Endothelial cell (in vitro differentiated cells): ENCODE measurements around the gene SYVN1. TPM values are rescaled to one million over a fixed set of nuclear protein-coding genes. Genes with fewer than 3 reads are reported as not detected.
A peak's percentile ranks its signal among the peaks of the same experiment; 100 is the strongest.

ENCODE experiments used
- DNase-seq: peaks from one replicate; pipeline ENCODE4 v3.0.0; 2021; ENCODE audit warnings: low spot score
- H3K27ac Mint-ChIP-seq: one replicate; pipeline ENCODE4 v1.8.0; 2021; ENCODE audit warnings: mixed read lengths, inconsistent platforms; ENCODE audit not compliant: unreplicated experiment
- H3K27me3 Mint-ChIP-seq: one replicate; pipeline ENCODE4 v1.8.0; 2021; ENCODE audit warnings: mild to moderate bottlenecking, moderate library complexity, mixed read lengths, inconsistent platforms; ENCODE audit not compliant: unreplicated experiment
- H3K36me3 Mint-ChIP-seq: one replicate; pipeline ENCODE4 v1.8.0; 2021; ENCODE audit warnings: mild to moderate bottlenecking, low read depth, mixed read lengths, inconsistent platforms; ENCODE audit not compliant: unreplicated experiment
- H3K4me1 Mint-ChIP-seq: one replicate; pipeline ENCODE4 v1.8.0; 2021; ENCODE audit warnings: mild to moderate bottlenecking, mixed read lengths, inconsistent platforms; ENCODE audit not compliant: unreplicated experiment
- H3K4me3 Mint-ChIP-seq: one replicate; pipeline ENCODE4 v1.8.0; 2021; ENCODE audit warnings: mild to moderate bottlenecking, mixed read lengths, inconsistent platforms; ENCODE audit not compliant: unreplicated experiment
- H3K9me3 Mint-ChIP-seq: one replicate; pipeline ENCODE4 v1.8.0; 2021; ENCODE audit warnings: mixed read lengths, inconsistent platforms; ENCODE audit not compliant: unreplicated experiment
- CTCF ChIP-seq: fragments of 200-600 bp; sonication (generic); IDR thresholded peaks from one replicate; pipeline ENCODE4 v1.5.0; 2021; ENCODE audit warnings: antibody characterized with exemption; ENCODE audit not compliant: unreplicated experiment
- total RNA-seq: library from RNA; stranded (reverse); fragmentation: NEBNext Ultra II Directional; extraction: Animal tissue kit (Norgen Biotek cat#: 25700); gene quantifications from one replicate; pipeline ENCODE4 v1.2.1, GENCODE V29; 2021; ENCODE audit not compliant: unreplicated experiment

The SYVN1 gene
- total RNA-seq, 1 donor from 2014 or later, result 32.2 TPM

GRCh38 chr11:65141896-65142494 is 7.7 kb upstream of the SYVN1 start:
- H3K27me3 Mint-ChIP-seq, result peaks cover 4% of the 10 kb centered on the region

GRCh38 chr11:65136515-65137096 is 2.3 kb upstream of the SYVN1 start:
- H3K4me3 Mint-ChIP-seq, result peak overlapping the region; percentile 81
- H3K4me1 Mint-ChIP-seq, result peaks cover 29% of the 10 kb centered on the region
- peaks cover 8% of the 10 kb centered on the region for H3K36me3 Mint-ChIP-seq
- DNase-seq, result no peak
- H3K27ac Mint-ChIP-seq, result no peak overlapping the region
- no peaks in the 10 kb centered on the region for H3K9me3 Mint-ChIP-seq
- TF ChIP-seq CTCF, result no peak
- H3K27me3 Mint-ChIP-seq, result peaks cover 25% of the 10 kb centered on the region

More at GRCh38 chr11:65141896-65142494, 7.7 kb upstream of the SYVN1 start:
- no peak for DNase-seq
- Mint-ChIP-seq H3K4me3 (no peak overlapping the region), H3K4me1 (no peaks in the 10 kb centered on the region), H3K27ac (no peak overlapping the region), H3K36me3 (no peaks in the 10 kb centered on the region), H3K9me3 (no peaks in the 10 kb centered on the region)
- TF ChIP-seq CTCF, result no peak

GRCh38 chr11:65135633-65136145 is 1.4 kb upstream of the SYVN1 start:
- Mint-ChIP-seq H3K9me3 (no peaks in the 10 kb centered on the region), H3K36me3 (peaks cover 15% of the 10 kb centered on the region), H3K27ac (peak overlapping the region; percentile 99), H3K4me3 (peak overlapping the region; percentile 99), H3K27me3 (peaks cover 25% of the 10 kb centered on the region), H3K4me1 (peaks cover 29% of the 10 kb centered on the region)
- no peak for DNase-seq
- no peak for TF ChIP-seq CTCF

- peak; percentile 72 for DNase-seq
- H3K27ac Mint-ChIP-seq, result peak overlapping the region; percentile 99
- H3K4me3 Mint-ChIP-seq, result peak overlapping the region; percentile 99
- peaks cover 15% of the 10 kb centered on the region for H3K36me3 Mint-ChIP-seq
- TF ChIP-seq CTCF, result no peak
- H3K9me3 Mint-ChIP-seq, result no peaks in the 10 kb centered on the region
- H3K4me1 Mint-ChIP-seq, result peaks cover 29% of the 10 kb centered on the region
- peaks cover 25% of the 10 kb centered on the region for H3K27me3 Mint-ChIP-seq
These were observed 773 bp upstream of the SYVN1 start for GRCh38 chr11:65134952-65135632.
